Measurements from ENCODE around the gene OGFOD1. TPM values are rescaled to one million over a fixed set of nuclear protein-coding genes. Genes with fewer than 3 reads are reported as not detected.

The OGFOD1 gene
- total and polyA plus RNA-seq, 2 donors (not counting 1 experiment from before 2014, with no cell fraction given) = 54.7 to 101 TPM

GRCh38 chr16:56457927-56458470, 6.6 kb downstream of the OGFOD1 start:
- Histone ChIP-seq H3K9ac (ENCODE audit: insufficient read depth, low read length) (no peak overlapping the region), H3K79me2 (ENCODE audit: control insufficient read depth, insufficient read depth, low read length) (peaks cover 8% of the 10 kb centered on the region), H4K20me1 (ENCODE audit: control insufficient read depth, extremely low read depth, insufficient read depth, low read length) (no peaks in the 10 kb centered on the region), H3K36me3 (ENCODE audit: control insufficient read depth, insufficient read depth, low read length) (peaks cover 7% of the 10 kb centered on the region), H3K27me3 (ENCODE audit: control insufficient read depth, insufficient read depth, low read length) (no peaks in the 10 kb centered on the region), H3K4me1 (ENCODE audit: control insufficient read depth, extremely low read depth, insufficient read depth, low read length) (no peaks in the 10 kb centered on the region), H3K9me3 (ENCODE audit: control insufficient read depth, insufficient read depth, low read depth, low read length) (no peaks in the 10 kb centered on the region), H3K4me3 (replicated peaks in 1 of 4; ENCODE audit: control extremely low read depth in 1 of 4, insufficient read depth in 1 of 4, low read depth in 3 of 4, low read length in 4 of 4) (no peak overlapping the region), H3K27ac (ENCODE audit: insufficient read depth, low read length) (no peak overlapping the region), H3K4me2 (ENCODE audit: extremely low read depth, insufficient read depth, low read length) (no peak overlapping the region), H2AFZ (ENCODE audit: low read length) (no peak overlapping the region)
- DNase-seq (ENCODE audit: low read depth in 2 of 2) = no peak
- TF ChIP-seq EZH2 (IDR thresholded peaks at IDR 0.05; ENCODE audit: low read length, missing control alignments) (no peak), CTCF (conservative IDR thresholded peaks at IDR 0.05 in 1 of 2, IDR thresholded peaks at IDR 0.05 in 1 of 2; ENCODE audit: low read depth in 1 of 2, low read length in 2 of 2) (no peak)

- H3K4me1 ChIP-seq (ENCODE audit: control insufficient read depth, extremely low read depth, insufficient read depth, low read length) = no peaks in the 10 kb centered on the region
- H4K20me1 ChIP-seq (ENCODE audit: control insufficient read depth, extremely low read depth, insufficient read depth, low read length) = no peaks in the 10 kb centered on the region
- H2AFZ ChIP-seq (ENCODE audit: low read length) = no peak overlapping the region
- H3K9ac ChIP-seq (ENCODE audit: insufficient read depth, low read length) = no peak overlapping the region
- no peak overlapping the region for H3K4me3 ChIP-seq (replicated peaks in 1 of 4; ENCODE audit: control extremely low read depth in 1 of 4, insufficient read depth in 1 of 4, low read depth in 3 of 4, low read length in 4 of 4)
- no peaks in the 10 kb centered on the region for H3K79me2 ChIP-seq (ENCODE audit: control insufficient read depth, insufficient read depth, low read length)
- no peak overlapping the region for H3K27ac ChIP-seq (ENCODE audit: insufficient read depth, low read length)
- no peak overlapping the region for H3K4me2 ChIP-seq (ENCODE audit: extremely low read depth, insufficient read depth, low read length)
- H3K9me3 ChIP-seq (ENCODE audit: control insufficient read depth, insufficient read depth, low read depth, low read length) = no peaks in the 10 kb centered on the region
- H3K27me3 ChIP-seq (ENCODE audit: control insufficient read depth, insufficient read depth, low read length) = no peaks in the 10 kb centered on the region
- DNase-seq (ENCODE audit: low read depth in 2 of 2) = peak in 1 of 2 donors; percentile 33
- no peak for TF ChIP-seq CTCF (conservative IDR thresholded peaks at IDR 0.05 in 1 of 2, IDR thresholded peaks at IDR 0.05 in 1 of 2; ENCODE audit: low read depth in 1 of 2, low read length in 2 of 2)
- H3K36me3 ChIP-seq (ENCODE audit: control insufficient read depth, insufficient read depth, low read length) = peaks cover 4% of the 10 kb centered on the region
These were observed 8.7 kb downstream of the OGFOD1 start for GRCh38 chr16:56460101-56460500.

DNA sequence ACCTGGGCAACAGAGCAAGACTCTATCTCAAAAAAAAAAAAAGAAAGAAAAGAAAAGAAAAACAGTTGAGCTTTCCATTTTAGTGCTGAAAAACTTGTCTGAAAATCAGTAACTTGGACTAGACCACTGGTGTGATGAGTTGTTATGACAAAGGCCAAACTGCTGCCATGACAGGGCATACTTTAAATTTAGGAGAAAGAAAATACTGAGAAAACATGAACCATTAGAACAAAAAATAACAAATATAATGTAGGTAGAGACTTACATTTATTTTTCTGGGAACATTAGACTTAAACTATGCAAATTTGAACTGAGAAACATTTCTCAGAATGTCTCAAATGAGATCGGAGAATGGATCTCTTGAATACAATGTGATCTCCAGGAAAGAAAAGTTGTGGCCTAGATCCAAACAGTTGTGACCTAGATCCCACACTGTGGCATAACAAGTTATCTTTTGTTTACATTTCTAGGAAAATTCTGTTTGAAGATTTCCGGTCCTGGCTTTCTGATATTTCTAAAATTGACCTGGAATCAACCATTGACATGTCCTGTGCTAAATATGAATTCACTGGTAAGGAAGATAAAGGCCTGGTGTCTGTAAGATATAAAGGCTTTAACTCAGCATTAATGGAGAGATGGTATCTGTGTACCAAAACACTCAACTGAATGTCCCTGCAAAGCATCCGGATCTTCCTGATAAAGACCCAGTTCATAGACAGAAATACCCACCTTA, 10.9 kb downstream of the OGFOD1 start:
- H3K4me1 ChIP-seq (ENCODE audit: control insufficient read depth, extremely low read depth, insufficient read depth, low read length) = no peaks in the 10 kb centered on the region
- no peak overlapping the region for H3K27ac ChIP-seq (ENCODE audit: insufficient read depth, low read length)
- no peak overlapping the region for H3K4me2 ChIP-seq (ENCODE audit: extremely low read depth, insufficient read depth, low read length)
- TF ChIP-seq EZH2 (IDR thresholded peaks at IDR 0.05; ENCODE audit: low read length, missing control alignments) (no peak), CTCF (conservative IDR thresholded peaks at IDR 0.05 in 1 of 2, IDR thresholded peaks at IDR 0.05 in 1 of 2; ENCODE audit: low read depth in 1 of 2, low read length in 2 of 2) (no peak)
- H2AFZ ChIP-seq (ENCODE audit: low read length) = no peak overlapping the region
- DNase-seq (ENCODE audit: low read depth in 2 of 2) = no peak
- H3K9ac ChIP-seq (ENCODE audit: insufficient read depth, low read length) = no peak overlapping the region
- no peaks in the 10 kb centered on the region for H3K27me3 ChIP-seq (ENCODE audit: control insufficient read depth, insufficient read depth, low read length)
- H4K20me1 ChIP-seq (ENCODE audit: control insufficient read depth, extremely low read depth, insufficient read depth, low read length) = no peaks in the 10 kb centered on the region
- peaks cover 8% of the 10 kb centered on the region for H3K36me3 ChIP-seq (ENCODE audit: control insufficient read depth, insufficient read depth, low read length)
- H3K79me2 ChIP-seq (ENCODE audit: control insufficient read depth, insufficient read depth, low read length) = no peaks in the 10 kb centered on the region
- no peak overlapping the region for H3K4me3 ChIP-seq (replicated peaks in 1 of 4; ENCODE audit: control extremely low read depth in 1 of 4, insufficient read depth in 1 of 4, low read depth in 3 of 4, low read length in 4 of 4)
- H3K9me3 ChIP-seq (ENCODE audit: control insufficient read depth, insufficient read depth, low read depth, low read length) = no peaks in the 10 kb centered on the region

Data from fibroblast of lung (primary cell).